OCI-LY7 (cell line): ENCODE measurements around the gene UGCG.
"Not testable (repeated sequence)": the region's sequence is repeated elsewhere in the genome, so short reads cannot be mapped to it uniquely, and the experiment has no call there.

Experiments
- CTCF ChIP-seq: fragments of 200-600 bp; sonication (generic); conservative IDR thresholded peaks from 2 replicates; pipeline ENCODE4 v1.5.1; 2014; ENCODE audit warnings: mild to moderate bottlenecking, antibody characterized with exemption, low read length, moderate library complexity, mixed read lengths
- EZH2phosphoT487 ChIP-seq: fragments of 200-600 bp; sonication (generic); IDR thresholded peaks from 2 replicates; pipeline ENCODE4 v1.6.1; 2018; ENCODE audit warnings: low read depth, borderline replicate concordance, mild to moderate bottlenecking, mixed run types, antibody characterized with exemption, low read length, moderate library complexity, mixed read lengths

- TF ChIP-seq CTCF, EZH2phosphoT487: not testable (repeated sequence)
Observed at GRCh38 chr9:111903535-111903934, 6.9 kb downstream of the UGCG start.
